ENCODE data around the gene RARRES2. TPM values are rescaled to one million over a fixed set of nuclear protein-coding genes. Genes with fewer than 3 reads are reported as not detected.

Gene RARRES2
- total RNA-seq, 1 donor from 2014 or later, result 4.9 TPM

- Mint-ChIP-seq H3K4me3 (ENCODE audit: unreplicated experiment) (peak overlapping the region; percentile 37), H3K27ac (ENCODE audit: unreplicated experiment) (peak overlapping the region; percentile 64), H3K27me3 (ENCODE audit: unreplicated experiment) (peaks cover 2% of the 10 kb centered on the region), H3K36me3 (ENCODE audit: low read depth, unreplicated experiment) (no peaks in the 10 kb centered on the region), H3K9me3 (ENCODE audit: unreplicated experiment) (no peaks in the 10 kb centered on the region), H3K4me1 (ENCODE audit: unreplicated experiment) (peaks cover 33% of the 10 kb centered on the region)
- DNase-seq (ENCODE audit: low spot score), result no peak
- TF ChIP-seq, protein P1, sequence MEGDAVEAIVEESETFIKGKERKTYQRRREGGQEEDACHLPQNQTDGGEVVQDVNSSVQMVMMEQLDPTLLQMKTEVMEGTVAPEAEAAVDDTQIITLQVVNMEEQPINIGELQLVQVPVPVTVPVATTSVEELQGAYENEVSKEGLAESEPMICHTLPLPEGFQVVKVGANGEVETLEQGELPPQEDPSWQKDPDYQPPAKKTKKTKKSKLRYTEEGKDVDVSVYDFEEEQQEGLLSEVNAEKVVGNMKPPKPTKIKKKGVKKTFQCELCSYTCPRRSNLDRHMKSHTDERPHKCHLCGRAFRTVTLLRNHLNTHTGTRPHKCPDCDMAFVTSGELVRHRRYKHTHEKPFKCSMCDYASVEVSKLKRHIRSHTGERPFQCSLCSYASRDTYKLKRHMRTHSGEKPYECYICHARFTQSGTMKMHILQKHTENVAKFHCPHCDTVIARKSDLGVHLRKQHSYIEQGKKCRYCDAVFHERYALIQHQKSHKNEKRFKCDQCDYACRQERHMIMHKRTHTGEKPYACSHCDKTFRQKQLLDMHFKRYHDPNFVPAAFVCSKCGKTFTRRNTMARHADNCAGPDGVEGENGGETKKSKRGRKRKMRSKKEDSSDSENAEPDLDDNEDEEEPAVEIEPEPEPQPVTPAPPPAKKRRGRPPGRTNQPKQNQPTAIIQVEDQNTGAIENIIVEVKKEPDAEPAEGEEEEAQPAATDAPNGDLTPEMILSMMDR (IDR thresholded peaks at IDR 0.05; ENCODE audit: unreplicated experiment), result no peak
These were observed 22.4 kb upstream of the RARRES2 start for GRCh38 chr7:150363872-150364271.

- Mint-ChIP-seq H3K4me1 (ENCODE audit: unreplicated experiment) (peaks cover 33% of the 10 kb centered on the region), H3K27ac (ENCODE audit: unreplicated experiment) (no peak overlapping the region), H3K27me3 (ENCODE audit: unreplicated experiment) (peaks cover 2% of the 10 kb centered on the region), H3K36me3 (ENCODE audit: low read depth, unreplicated experiment) (no peaks in the 10 kb centered on the region), H3K4me3 (ENCODE audit: unreplicated experiment) (no peak overlapping the region), H3K9me3 (ENCODE audit: unreplicated experiment) (no peaks in the 10 kb centered on the region)
- DNase-seq (ENCODE audit: low spot score), result no peak
- TF ChIP-seq, protein P1 (IDR thresholded peaks at IDR 0.05; ENCODE audit: unreplicated experiment), result no peak
These were observed 21.9 kb upstream of the RARRES2 start for GRCh38 chr7:150363370-150363769.

DNA sequence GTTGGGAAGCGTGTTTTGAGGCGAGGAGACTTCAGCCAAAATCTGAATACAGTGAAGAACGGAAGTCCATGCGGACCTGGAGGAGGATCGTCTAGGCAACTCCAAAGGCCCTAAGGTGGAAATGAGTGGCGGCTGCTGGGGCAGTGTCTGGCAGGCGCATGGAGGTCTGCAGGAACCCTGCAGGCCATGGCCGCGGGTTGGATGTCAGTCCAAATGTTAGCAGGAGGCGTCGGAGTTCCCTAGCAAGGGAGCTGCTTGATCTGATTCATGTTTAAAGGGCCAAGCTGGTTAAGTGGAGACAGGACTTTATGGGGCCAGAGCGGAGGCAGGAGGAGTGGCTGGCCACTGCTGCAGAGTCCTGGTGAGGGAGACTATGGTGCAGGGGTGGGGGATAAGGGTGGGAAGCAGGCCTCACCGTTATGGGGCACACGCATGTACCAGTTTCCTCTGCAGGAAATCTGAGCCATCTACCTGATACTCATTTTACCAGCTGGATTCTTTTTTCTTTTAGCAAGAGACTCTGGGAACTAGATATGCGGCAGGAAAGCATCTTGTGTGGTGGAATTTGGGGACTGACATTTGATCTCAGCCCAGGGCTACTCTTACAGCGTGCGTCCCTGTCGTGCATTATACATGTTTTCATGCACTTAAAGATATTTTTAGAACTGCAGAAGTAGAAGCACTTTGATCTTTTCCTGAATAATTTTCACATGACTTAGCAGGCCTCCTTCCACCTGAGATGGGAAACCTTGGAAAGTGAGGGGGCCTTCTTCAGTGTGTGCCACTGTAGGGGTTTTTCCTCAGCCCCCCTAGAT, 20.6 kb upstream of the RARRES2 start:
- no peak for DNase-seq (ENCODE audit: low spot score)
- no peak overlapping the region for H3K27ac Mint-ChIP-seq (ENCODE audit: unreplicated experiment)
- H3K4me3 Mint-ChIP-seq (ENCODE audit: unreplicated experiment), result no peak overlapping the region
- no peaks in the 10 kb centered on the region for H3K36me3 Mint-ChIP-seq (ENCODE audit: low read depth, unreplicated experiment)
- no peaks in the 10 kb centered on the region for H3K9me3 Mint-ChIP-seq (ENCODE audit: unreplicated experiment)
- peaks cover 2% of the 10 kb centered on the region for H3K27me3 Mint-ChIP-seq (ENCODE audit: unreplicated experiment)
- TF ChIP-seq, protein P1 (IDR thresholded peaks at IDR 0.05; ENCODE audit: unreplicated experiment), result no peak
- peaks cover 33% of the 10 kb centered on the region for H3K4me1 Mint-ChIP-seq (ENCODE audit: unreplicated experiment)

DNA sequence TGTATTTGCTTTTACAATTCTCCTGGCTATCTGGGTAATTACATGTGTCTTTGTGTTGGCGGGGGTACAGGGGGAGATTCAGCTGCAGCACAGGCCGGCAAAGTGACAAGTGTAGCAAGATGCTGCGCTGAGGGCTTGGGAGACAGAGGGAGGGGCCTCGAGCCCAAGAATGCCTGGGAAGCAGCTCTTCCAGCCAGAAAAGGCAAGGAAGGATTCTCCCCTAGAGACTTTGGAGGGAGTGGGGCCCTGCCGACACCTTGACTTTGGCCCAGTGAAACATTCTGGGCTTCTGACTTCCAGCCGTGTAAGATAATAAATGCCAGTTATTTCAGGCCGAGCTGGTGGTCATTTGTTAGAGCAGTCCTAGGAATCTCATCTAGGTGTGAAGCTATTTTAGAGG, 20.0 kb upstream of the RARRES2 start:
- TF ChIP-seq, protein P1 (IDR thresholded peaks at IDR 0.05; ENCODE audit: unreplicated experiment), result no peak
- H3K27ac Mint-ChIP-seq (ENCODE audit: unreplicated experiment), result no peak overlapping the region
- H3K4me1 Mint-ChIP-seq (ENCODE audit: unreplicated experiment), result peaks cover 33% of the 10 kb centered on the region
- H3K36me3 Mint-ChIP-seq (ENCODE audit: low read depth, unreplicated experiment), result no peaks in the 10 kb centered on the region
- DNase-seq (ENCODE audit: low spot score), result no peak
- peaks cover 2% of the 10 kb centered on the region for H3K27me3 Mint-ChIP-seq (ENCODE audit: unreplicated experiment)
- H3K4me3 Mint-ChIP-seq (ENCODE audit: unreplicated experiment), result peak overlapping the region; percentile 32
- H3K9me3 Mint-ChIP-seq (ENCODE audit: unreplicated experiment), result no peaks in the 10 kb centered on the region

GRCh38 chr7:150360363-150361058, 19.1 kb upstream of the RARRES2 start:
- no peaks in the 10 kb centered on the region for H3K9me3 Mint-ChIP-seq (ENCODE audit: unreplicated experiment)
- no peak overlapping the region for H3K27ac Mint-ChIP-seq (ENCODE audit: unreplicated experiment)
- no peak overlapping the region for H3K4me3 Mint-ChIP-seq (ENCODE audit: unreplicated experiment)
- no peak for DNase-seq (ENCODE audit: low spot score)
- peaks cover 2% of the 10 kb centered on the region for H3K27me3 Mint-ChIP-seq (ENCODE audit: unreplicated experiment)
- H3K36me3 Mint-ChIP-seq (ENCODE audit: low read depth, unreplicated experiment), result no peaks in the 10 kb centered on the region
- H3K4me1 Mint-ChIP-seq (ENCODE audit: unreplicated experiment), result peaks cover 26% of the 10 kb centered on the region
- TF ChIP-seq, protein P1 (IDR thresholded peaks at IDR 0.05; ENCODE audit: unreplicated experiment), result no peak
